H1 (cell line): ENCODE data around the gene RGS13. TPM values are rescaled to one million over a fixed set of nuclear protein-coding genes. Genes with fewer than 3 reads are reported as not detected.

Source experiments
- CTCF ChIA-PET: fragments of 300-600 bp; sonication (Branson Sonifier 250); formaldehyde crosslinking; loops from one replicate; lab custom pipeline; 2021; ENCODE audit not compliant: partially characterized antibody; lab: Charles Lee
- POLR2A ChIA-PET: fragments of 300-600 bp; sonication (Branson Sonifier 250); formaldehyde crosslinking; loops from one replicate; lab custom pipeline; 2021; ENCODE audit warnings: inconsistent platforms; ENCODE audit not compliant: partially characterized antibody; lab: Charles Lee
- DNase-seq, 2 experiments: peaks; one replicate each; pipeline versions ENCODE4 v3.0.0 to v3.0.0-alpha.2; 2010 to 2022; ENCODE audit warnings: low spot score in 2 of 2, low read depth in 1 of 2, mixed read lengths in 1 of 2
- FAIRE-seq: peaks from 2 replicates; lab custom pipeline; 2011; peaks lifted over from hg19 to GRCh38; lab: Jason Lieb, UNC
- H2AFZ ChIP-seq: 2 replicates; pipeline ENCODE4 v1.8.1; 2012; ENCODE audit warnings: low read length, inconsistent platforms
- H2AK5ac ChIP-seq: 2 replicates; pipeline ENCODE4 v1.6.1; 2013; ENCODE audit warnings: low read depth, low read length
- H2BK120ac ChIP-seq: replicated peaks from 2 replicates; pipeline ENCODE3; 2013; ENCODE audit warnings: low read depth, low read length, inconsistent platforms
- H2BK12ac ChIP-seq: 2 replicates; pipeline ENCODE4 v1.6.1; 2013; ENCODE audit warnings: low read depth, low read length
- H2BK15ac ChIP-seq: 2 replicates; pipeline ENCODE4 v1.6.1; 2013; ENCODE audit warnings: low read length
- H2BK20ac ChIP-seq: 2 replicates; pipeline ENCODE4 v1.6.1; 2013; ENCODE audit warnings: low read length
- H2BK5ac ChIP-seq: 2 replicates; pipeline ENCODE4 v1.6.1; 2013; ENCODE audit warnings: low read depth, low read length
- H3K14ac ChIP-seq: 2 replicates; pipeline ENCODE4 v1.6.1; 2013; ENCODE audit warnings: inconsistent platforms; ENCODE audit not compliant: insufficient read length
- H3K18ac ChIP-seq: 2 replicates; pipeline ENCODE4 v1.6.1; 2013; ENCODE audit warnings: low read length; ENCODE audit errors: extremely low read depth
- H3K23ac ChIP-seq: 2 replicates; pipeline ENCODE4 v1.6.1; 2013; ENCODE audit warnings: inconsistent platforms; ENCODE audit not compliant: insufficient read length
- H3K23me2 ChIP-seq: 2 replicates; pipeline ENCODE4 v1.6.1; 2013; ENCODE audit warnings: low read depth, low read length
- H3K27ac ChIP-seq: 2 replicates; pipeline ENCODE4 v1.6.1; 2011; ENCODE audit warnings: low read depth, low read length, inconsistent platforms
- H3K27me3 ChIP-seq, 4 experiments: replicated peaks in 1 of 4; 1 replicate in 1 of 4; 2 replicates in 3 of 4; pipeline versions ENCODE4 v1.6.1 to v1.8.1; 2011 to 2013; ENCODE audit warnings: low read length in 3 of 4, mild to moderate bottlenecking in 3 of 4, inconsistent platforms in 2 of 4, mixed read lengths in 2 of 4, moderate library complexity in 1 of 4; ENCODE audit not compliant: control insufficient read depth in 3 of 4, insufficient read depth in 3 of 4; ENCODE audit errors: extremely low read depth in 1 of 4
- H3K36me3 ChIP-seq, 4 experiments: 2 replicates each; pipeline versions ENCODE4 v1.6.1 to v1.8.1; 2011 to 2013; ENCODE audit warnings: mild to moderate bottlenecking in 4 of 4, low read length in 3 of 4, moderate library complexity in 2 of 4, control low read depth in 1 of 4, inconsistent platforms in 1 of 4; ENCODE audit not compliant: insufficient read depth in 4 of 4, control insufficient read depth in 2 of 4
- H3K4ac ChIP-seq: replicated peaks from 2 replicates; pipeline ENCODE3; 2013; ENCODE audit warnings: low read length, low read depth, mixed read lengths, inconsistent platforms; ENCODE audit not compliant: insufficient read length
- H3K4me1 ChIP-seq, 4 experiments: replicated peaks in 1 of 4; 1 replicate in 1 of 4; 2 replicates in 3 of 4; pipeline versions ENCODE4 v1.6.1 to v1.8.1; 2011 to 2013; ENCODE audit warnings: low read length in 3 of 4, inconsistent platforms in 2 of 4, mixed read lengths in 1 of 4; ENCODE audit not compliant: insufficient read depth in 4 of 4, control insufficient read depth in 3 of 4
- H3K4me2 ChIP-seq, 2 experiments: 2 replicates each; pipeline versions ENCODE4 v1.6.1 to v1.8.1; 2011 to 2013; ENCODE audit warnings: low read depth in 2 of 2, low read length in 2 of 2, control low read depth in 1 of 2, inconsistent platforms in 1 of 2, mild to moderate bottlenecking in 1 of 2; ENCODE audit not compliant: insufficient read depth in 1 of 2
- H3K4me3 ChIP-seq, 4 experiments: fragments of 200-600, 300-600 bp in 1 of 4; sonication (generic), shearing (Covaris generic), sonication (Bioruptor Twin) in 1 of 4; 2 replicates each; pipeline versions ENCODE4 v1.5.1 to v1.8.1; 2011 to 2016; ENCODE audit warnings: low read length in 4 of 4, low read depth in 3 of 4, control low read depth in 2 of 4, inconsistent platforms in 2 of 4, mild to moderate bottlenecking in 2 of 4, mixed read lengths in 1 of 4, moderate library complexity in 1 of 4; ENCODE audit not compliant: insufficient read depth in 2 of 4; ENCODE audit errors: extremely low read depth in 1 of 4
- H3K56ac ChIP-seq: replicated peaks from 2 replicates; pipeline ENCODE3; 2013; ENCODE audit warnings: low read depth, mild to moderate bottlenecking, mixed read lengths, low read length, inconsistent platforms; ENCODE audit not compliant: insufficient read length
- H3K79me1 ChIP-seq: 2 replicates; pipeline ENCODE4 v1.6.1; 2013; ENCODE audit warnings: low read depth, low read length, control low read depth
- H3K79me2 ChIP-seq, 2 experiments: 2 replicates each; pipeline versions ENCODE4 v1.6.1 to v1.8.1; 2012 to 2013; ENCODE audit warnings: low read length in 2 of 2, mild to moderate bottlenecking in 2 of 2, inconsistent platforms in 1 of 2; ENCODE audit not compliant: insufficient read depth in 2 of 2, control insufficient read depth in 1 of 2
- H3K9ac ChIP-seq, 4 experiments: replicated peaks in 1 of 4; 1 replicate in 1 of 4; 2 replicates in 3 of 4; pipeline versions ENCODE4 v1.6.1 to v1.8.1; 2011 to 2013; ENCODE audit warnings: low read depth in 3 of 4, low read length in 3 of 4, control low read depth in 2 of 4, mild to moderate bottlenecking in 2 of 4, moderate library complexity in 2 of 4, inconsistent platforms in 1 of 4; ENCODE audit errors: extremely low read depth in 1 of 4
- H3K9me3 ChIP-seq, 2 experiments: 2 replicates each; pipeline versions ENCODE4 v1.6.1 to v1.8.1; 2012 to 2013; ENCODE audit warnings: mild to moderate bottlenecking in 2 of 2, moderate library complexity in 2 of 2, control low read depth in 1 of 2, inconsistent platforms in 1 of 2, low read depth in 1 of 2, low read length in 1 of 2, mixed read lengths in 1 of 2; ENCODE audit not compliant: insufficient read depth in 2 of 2
- H4K20me1 ChIP-seq, 2 experiments: replicated peaks in 1 of 2; 2 replicates each; pipeline versions ENCODE3 to v1.8.1; 2011 to 2013; ENCODE audit warnings: inconsistent platforms in 2 of 2, low read length in 2 of 2, mild to moderate bottlenecking in 1 of 2; ENCODE audit not compliant: insufficient read depth in 2 of 2, control insufficient read depth in 1 of 2
- H4K5ac ChIP-seq: 2 replicates; pipeline ENCODE4 v1.6.1; 2013; ENCODE audit warnings: low read length, low read depth, mixed read lengths, inconsistent platforms; ENCODE audit not compliant: insufficient read length
- H4K8ac ChIP-seq: 2 replicates; pipeline ENCODE4 v1.8.0; 2013; ENCODE audit warnings: mild to moderate bottlenecking, moderate library complexity, low read length, inconsistent platforms; ENCODE audit not compliant: insufficient read depth; ENCODE audit errors: extremely low read depth
- H4K91ac ChIP-seq: replicated peaks from 2 replicates; pipeline ENCODE3; 2013; ENCODE audit warnings: low read length, mixed read lengths, inconsistent platforms; ENCODE audit not compliant: insufficient read length
- ASH2L ChIP-seq: fragments of 200-600, 300-600 bp; sonication (generic); IDR thresholded peaks from one replicate; pipeline ENCODE4 v1.7.1; 2017; ENCODE audit warnings: low read length
- BRCA1 ChIP-seq: IDR thresholded peaks from 2 replicates; pipeline ENCODE4 v1.6.1; 2012; ENCODE audit warnings: low read depth, low read length, improper control_type of control experiment
- CEBPB ChIP-seq: IDR thresholded peaks from 2 replicates; pipeline ENCODE4 v1.6.1; 2012; ENCODE audit warnings: low read depth, low read length
- MAFK ChIP-seq: IDR thresholded peaks from 2 replicates; pipeline ENCODE4 v1.6.1; 2012; ENCODE audit warnings: low read depth, mild to moderate bottlenecking, improper control_type of control experiment, low read length
- SIX5 ChIP-seq: IDR thresholded peaks from 2 replicates; pipeline ENCODE4 v1.6.1; 2011; ENCODE audit warnings: mild to moderate bottlenecking, low read depth, low read length
- SP1 ChIP-seq: IDR thresholded peaks from 2 replicates; pipeline ENCODE4 v1.6.1; 2011; ENCODE audit warnings: low read depth, low read length
- SP2 ChIP-seq: IDR thresholded peaks from 2 replicates; pipeline ENCODE4 v1.6.1; 2012; ENCODE audit warnings: mild to moderate bottlenecking, low read length, inconsistent platforms
- SRF ChIP-seq: IDR thresholded peaks from 2 replicates; pipeline ENCODE4 v1.6.1; 2011; ENCODE audit warnings: mild to moderate bottlenecking, low read depth, low read length, moderate library complexity
- TAF1 ChIP-seq: IDR thresholded peaks from 2 replicates; pipeline ENCODE4 v1.6.1; 2011; ENCODE audit warnings: mild to moderate bottlenecking, low read depth, low read length
- TBP ChIP-seq: IDR thresholded peaks from 2 replicates; pipeline ENCODE4 v1.6.1; 2011; ENCODE audit warnings: low read depth, low read length, improper control_type of control experiment
- YY1 ChIP-seq: IDR thresholded peaks from 2 replicates; pipeline ENCODE4 v1.6.1; 2011; ENCODE audit warnings: low read depth, mild to moderate bottlenecking, low read length
- WGBS, 2 experiments: shearing (Covaris generic) in 1 of 2; methylation state at CpG; one replicate each; pipeline versions ENCODE4 v1.1.6 to v1.1.7; 2013 to 2015; ENCODE audit warnings: low lambda C conversion rate in 2 of 2, mixed read lengths in 2 of 2, inconsistent platforms in 1 of 2, low coverage in 1 of 2, missing lambda C conversion rate in 1 of 2; ENCODE audit not compliant: insufficient replicate concordance in 2 of 2, insufficient coverage in 1 of 2, insufficient read length in 1 of 2; ENCODE audit errors: extremely low coverage in 1 of 2, missing lambda C conversion rate in 1 of 2; 5-methylcytosine and 5-hydroxymethylcytosine counted together
- polyA plus RNA-seq, 7 experiments: library from polyadenylated mRNA; depleted of rRNA in 3 of 7; stranded (reverse) in 5 of 7; unstranded in 2 of 7; fragments of >200 nt in 5 of 7; fragments of 200-250 nt in 2 of 7; gene quantifications; 1 replicate in 5 of 7; 2 replicates in 1 of 7; 4 replicates in 1 of 7; pipeline versions ENCODE4 v1.2.1 to v1.2.3, GENCODE V29; 2011 to 2013; ENCODE audit warnings: missing spikeins in 2 of 7, mixed read lengths in 2 of 7
- total RNA-seq: library from RNA; stranded (reverse); fragmentation: NEBNext Ultra II Directional; extraction: Animal tissue kit (Norgen Biotek cat#: 25700); gene quantifications from 2 replicates; pipeline ENCODE4 v1.2.1, GENCODE V29; 2021
- TF ChIP-seq, protein P1 (sequence below): IDR thresholded peaks from 2 replicates; pipeline ENCODE4 v1.6.1; 2012; ENCODE audit warnings: low read length, inconsistent platforms

The RGS13 gene
- total and polyA plus RNA-seq, 2 of the 8 experiments (the other 6 are each of a cell fraction or from before 2014, with no cell fraction given): not detected

GRCh38 chr1:192696082-192696481 lies 60.1 kb downstream of the RGS13 start:
- Histone ChIP-seq H4K20me1 (no peaks in the 10 kb centered on the region), H2BK12ac (no peak overlapping the region), H3K79me2 (no peaks in the 10 kb centered on the region), H3K36me3 (no peaks in the 10 kb centered on the region; a peak in 1 of 8 replicates), H3K14ac (no peak overlapping the region), H2BK120ac (no peak overlapping the region), H2BK15ac (no peak overlapping the region), H4K91ac (no peak overlapping the region), H4K8ac (no peak overlapping the region), H3K27me3 (no peaks in the 10 kb centered on the region), H4K5ac (no peak overlapping the region), H3K4me3 (no peak overlapping the region), H3K23ac (no peak overlapping the region), H3K27ac (no peak overlapping the region), H3K9ac (no peak overlapping the region), H3K4me1 (no peaks in the 10 kb centered on the region), H3K18ac (no peak overlapping the region), H3K23me2 (no peaks in the 10 kb centered on the region), H3K9me3 (no peaks in the 10 kb centered on the region; a peak in 1 of 4 replicates), H2BK20ac (no peak overlapping the region), H2AFZ (no peak overlapping the region), H2BK5ac (no peak overlapping the region), H3K79me1 (no peaks in the 10 kb centered on the region), H2AK5ac (no peak overlapping the region), H3K4ac (no peak overlapping the region), H3K4me2 (no peak overlapping the region), H3K56ac (no peak overlapping the region)
- CTCF ChIA-PET: interaction anchor here (1.3 kb wide), 1 partner anchor 318 kb away, joined by 3 read pairs; no protein-coding TSS in a partner anchor
- POLR2A ChIA-PET: no interaction called here
- FAIRE-seq: no peak
- DNase-seq: no peak
- 93% methylated on average over 2 of the region's 2 CpGs; no CpG with 5 or more reads in 1 of the 2 experiments for WGBS, 2 experiments
- TF ChIP-seq SP2: no peak
- TF ChIP-seq, protein P1, sequence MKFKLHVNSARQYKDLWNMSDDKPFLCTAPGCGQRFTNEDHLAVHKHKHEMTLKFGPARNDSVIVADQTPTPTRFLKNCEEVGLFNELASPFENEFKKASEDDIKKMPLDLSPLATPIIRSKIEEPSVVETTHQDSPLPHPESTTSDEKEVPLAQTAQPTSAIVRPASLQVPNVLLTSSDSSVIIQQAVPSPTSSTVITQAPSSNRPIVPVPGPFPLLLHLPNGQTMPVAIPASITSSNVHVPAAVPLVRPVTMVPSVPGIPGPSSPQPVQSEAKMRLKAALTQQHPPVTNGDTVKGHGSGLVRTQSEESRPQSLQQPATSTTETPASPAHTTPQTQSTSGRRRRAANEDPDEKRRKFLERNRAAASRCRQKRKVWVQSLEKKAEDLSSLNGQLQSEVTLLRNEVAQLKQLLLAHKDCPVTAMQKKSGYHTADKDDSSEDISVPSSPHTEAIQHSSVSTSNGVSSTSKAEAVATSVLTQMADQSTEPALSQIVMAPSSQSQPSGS: no peak
- no peak for TF ChIP-seq YY1
- no peak for TF ChIP-seq BRCA1
- no peak for TF ChIP-seq SP1
- TF ChIP-seq CEBPB: no peak
- no peak for TF ChIP-seq SRF
- TF ChIP-seq SIX5: no peak
- TF ChIP-seq TAF1: no peak
- TF ChIP-seq ASH2L: no peak
- no peak for TF ChIP-seq TBP
- TF ChIP-seq MAFK: no peak
